Activated naive CD8-positive, alpha-beta T cell treated with anti-CD3 and anti-CD28 coated beads, Interleukin-2, amount 10 ng/mL, durations not matched to agents 7 days and 5 days (primary cell): ENCODE measurements around the gene TNFRSF11A. TPM values are rescaled to one million over a fixed set of nuclear protein-coding genes. Genes with fewer than 3 reads are reported as not detected.
A peak's percentile ranks its signal among the peaks of the same experiment; 100 is the strongest.

ENCODE experiments used
- ATAC-seq: fragments of 150-1000 bp; cut with Tn5 transposase; one replicate; pipeline ENCODE4 v1.10.0; 2021; ENCODE audit warnings: low read depth, moderate library complexity
- POLR2A ChIA-PET: fragments of 350-600 bp; sonication (Branson Sonifier 250); formaldehyde crosslinking; loops from one replicate; lab custom pipeline; 2021; ENCODE audit warnings: antibody characterized with exemption; lab: Charles Lee
- DNase-seq: peaks from one replicate; pipeline ENCODE4 v3.0.0; 2021
- H3K27ac Mint-ChIP-seq: one replicate; pipeline ENCODE4 v1.8.0; 2022; ENCODE audit warnings: mild to moderate bottlenecking, mixed read lengths
- H3K27me3 Mint-ChIP-seq: one replicate; pipeline ENCODE4 v1.8.0; 2022; ENCODE audit warnings: mild to moderate bottlenecking, moderate library complexity, mixed read lengths
- H3K36me3 Mint-ChIP-seq: one replicate; pipeline ENCODE4 v1.8.0; 2021; ENCODE audit warnings: mild to moderate bottlenecking, mixed read lengths
- H3K4me1 Mint-ChIP-seq: one replicate; pipeline ENCODE4 v1.8.0; 2021; ENCODE audit warnings: mixed read lengths
- H3K4me3 Mint-ChIP-seq: one replicate; pipeline ENCODE4 v1.8.0; 2022; ENCODE audit warnings: mild to moderate bottlenecking, moderate library complexity, mixed read lengths
- H3K9me3 Mint-ChIP-seq: one replicate; pipeline ENCODE4 v1.8.0; 2021; ENCODE audit warnings: mixed read lengths
- total RNA-seq, 2 experiments: library from RNA; stranded (reverse); gene quantifications; one replicate each; pipeline ENCODE4 v1.2.3, GENCODE V29; 2021

TNFRSF11A gene
- 1 to 10 TPM; 7.5 to 8.0 TPM for total RNA-seq

- peak; percentile 85 for DNase-seq
- Mint-ChIP-seq H3K27me3 (peaks cover 53% of the 10 kb centered on the region), H3K9me3 (no peaks in the 10 kb centered on the region), H3K27ac (peak within 1 kb of the TSS; percentile 44), H3K36me3 (peaks cover 5% of the 10 kb centered on the region), H3K4me1 (peaks cover 34% of the 10 kb centered on the region), H3K4me3 (peak within 1 kb of the TSS; percentile 89)
- peak; percentile 66 for ATAC-seq
- POLR2A ChIA-PET = interaction anchor here (0.6 to 1.8 kb wide), 3 partner anchors 96 to 326 kb away, joined by 3 to 8 read pairs (median 3); no protein-coding TSS in a partner anchor
Measured at GRCh38 chr18:62324917-62325805, at the start of gene TNFRSF11A. TSS of gene TNFRSF11A (plus strand) at chr18:62325310. CDS start at chr18:62325353, 43 bp downstream.

GRCh38 chr18:62277045-62277444 lies 48.1 kb upstream of the TNFRSF11A start:
- no peaks in the 10 kb centered on the region for H3K27me3 Mint-ChIP-seq
- H3K9me3 Mint-ChIP-seq = no peaks in the 10 kb centered on the region
- H3K4me3 Mint-ChIP-seq = no peak overlapping the region
- no peak overlapping the region for H3K27ac Mint-ChIP-seq
- ATAC-seq = no peak
- H3K36me3 Mint-ChIP-seq = peaks cover 25% of the 10 kb centered on the region
- POLR2A ChIA-PET = no interaction called here
- no peak for DNase-seq
- peaks cover 14% of the 10 kb centered on the region for H3K4me1 Mint-ChIP-seq

DNA sequence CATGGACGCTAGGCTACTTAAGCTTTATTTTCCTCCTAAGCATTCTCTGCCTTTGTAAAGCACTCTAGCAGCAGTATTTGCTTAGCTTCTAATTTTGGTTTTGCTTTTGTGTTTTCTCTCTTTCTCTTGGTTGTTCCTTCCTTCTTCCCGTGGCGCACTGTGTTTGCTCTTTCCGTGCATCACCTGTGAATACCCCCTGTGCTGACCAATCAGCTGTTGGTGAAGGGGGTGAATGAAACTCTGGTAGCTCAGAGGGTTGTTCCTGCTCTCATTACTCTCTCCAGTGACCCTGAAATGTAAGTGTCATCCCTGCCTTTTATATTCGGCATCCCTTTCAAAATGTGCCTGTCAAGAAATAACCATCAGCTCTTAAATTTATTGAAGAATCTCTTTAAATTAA lies 45.5 kb upstream of the TNFRSF11A start:
- H3K27ac Mint-ChIP-seq = no peak overlapping the region

DNA sequence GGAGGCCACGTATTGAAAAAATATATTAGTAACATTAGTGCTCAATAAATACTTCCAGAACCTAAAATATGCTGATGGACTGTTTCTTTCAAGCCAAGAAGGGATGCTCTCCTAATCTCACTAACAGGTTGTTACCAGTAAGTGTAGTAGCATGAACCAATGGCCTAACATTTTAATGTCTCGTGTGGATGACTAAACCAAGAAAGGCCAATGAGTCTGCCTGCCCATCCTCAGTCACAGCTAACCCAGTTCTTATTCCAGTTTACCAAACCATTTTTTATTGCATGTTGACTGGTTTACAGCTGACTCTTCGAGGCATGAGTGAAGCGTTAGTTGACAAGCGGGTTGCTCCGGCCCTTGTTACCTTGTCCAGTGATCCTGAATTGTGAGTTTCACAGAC lies 45.1 kb upstream of the TNFRSF11A start:
- no peak overlapping the region for H3K27ac Mint-ChIP-seq
- no peaks in the 10 kb centered on the region for H3K9me3 Mint-ChIP-seq
- no peak for DNase-seq
- H3K36me3 Mint-ChIP-seq = peaks cover 47% of the 10 kb centered on the region
- POLR2A ChIA-PET = no interaction called here
- no peak for ATAC-seq
- no peaks in the 10 kb centered on the region for H3K27me3 Mint-ChIP-seq
- H3K4me1 Mint-ChIP-seq = peaks cover 14% of the 10 kb centered on the region
- H3K4me3 Mint-ChIP-seq = no peak overlapping the region

More for the DNA sequence above, 45.5 kb upstream of the TNFRSF11A start:
- H3K4me1 Mint-ChIP-seq = peaks cover 14% of the 10 kb centered on the region
- POLR2A ChIA-PET = no interaction called here
- H3K9me3 Mint-ChIP-seq = no peaks in the 10 kb centered on the region
- peaks cover 43% of the 10 kb centered on the region for H3K36me3 Mint-ChIP-seq
- DNase-seq (no peak), ATAC-seq (no peak)
- no peaks in the 10 kb centered on the region for H3K27me3 Mint-ChIP-seq
- H3K4me3 Mint-ChIP-seq = no peak overlapping the region

- peaks cover 19% of the 10 kb centered on the region for H3K4me1 Mint-ChIP-seq
- H3K9me3 Mint-ChIP-seq = no peaks in the 10 kb centered on the region
- H3K4me3 Mint-ChIP-seq = no peak overlapping the region
- peaks cover 51% of the 10 kb centered on the region for H3K36me3 Mint-ChIP-seq
- H3K27ac Mint-ChIP-seq = no peak overlapping the region
- POLR2A ChIA-PET = no interaction called here
- no peaks in the 10 kb centered on the region for H3K27me3 Mint-ChIP-seq
- DNase-seq (no peak), ATAC-seq (no peak)
Measured at GRCh38 chr18:62280786-62281185, 44.3 kb upstream of the TNFRSF11A start.

DNA sequence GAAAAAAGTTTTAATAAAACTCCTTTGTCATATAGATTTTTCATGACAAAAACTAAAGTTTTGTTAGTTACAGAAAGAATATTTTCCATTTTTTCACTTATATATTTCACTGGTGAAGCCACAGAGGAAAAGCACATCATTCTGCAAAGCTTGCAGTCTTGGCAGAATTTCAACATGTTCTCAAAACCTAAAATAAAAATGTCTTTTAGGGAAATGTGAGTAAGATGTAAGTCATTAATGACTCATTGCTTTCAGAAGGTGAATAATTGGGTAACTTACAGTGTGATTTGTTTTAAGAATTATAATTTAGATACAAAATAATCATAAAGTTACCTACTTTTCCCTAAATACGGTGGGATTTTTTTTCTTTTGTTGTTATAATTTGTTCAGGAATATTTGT lies 43.4 kb upstream of the TNFRSF11A start:
- H3K9me3 Mint-ChIP-seq = no peaks in the 10 kb centered on the region
- POLR2A ChIA-PET = no interaction called here
- H3K27ac Mint-ChIP-seq = no peak overlapping the region
- ATAC-seq (no peak), DNase-seq (no peak)
- peaks cover 20% of the 10 kb centered on the region for H3K4me1 Mint-ChIP-seq
- H3K36me3 Mint-ChIP-seq = peaks cover 51% of the 10 kb centered on the region
- no peak overlapping the region for H3K4me3 Mint-ChIP-seq
- H3K27me3 Mint-ChIP-seq = no peaks in the 10 kb centered on the region

- peaks cover 15% of the 10 kb centered on the region for H3K4me1 Mint-ChIP-seq
- no peaks in the 10 kb centered on the region for H3K9me3 Mint-ChIP-seq
- H3K27me3 Mint-ChIP-seq = no peaks in the 10 kb centered on the region
- ATAC-seq (no peak), DNase-seq (no peak)
- no peak overlapping the region for H3K27ac Mint-ChIP-seq
- POLR2A ChIA-PET = no interaction called here
- no peak overlapping the region for H3K4me3 Mint-ChIP-seq
- peaks cover 47% of the 10 kb centered on the region for H3K36me3 Mint-ChIP-seq
Measured at GRCh38 chr18:62282188-62282629, 42.9 kb upstream of the TNFRSF11A start.

DNA sequence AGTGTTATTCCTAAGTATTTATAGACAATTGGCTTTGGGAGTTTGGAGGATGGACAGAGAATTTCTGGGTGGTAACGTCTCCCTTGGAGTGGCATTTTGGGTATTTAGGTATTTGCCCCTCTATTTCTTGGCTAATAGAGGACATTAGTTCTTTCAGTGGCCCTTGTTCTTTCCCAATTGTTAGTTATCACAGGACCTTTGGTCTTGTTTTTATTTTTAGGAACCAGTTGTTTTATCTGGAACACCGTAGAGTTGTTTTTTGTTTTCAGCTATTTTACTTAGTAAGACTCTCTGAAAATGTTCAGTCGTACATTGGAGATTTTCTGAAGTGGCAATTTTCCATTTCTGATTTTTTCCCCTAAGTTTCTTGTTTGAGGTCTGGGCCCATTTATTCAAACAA lies 40.5 kb upstream of the TNFRSF11A start:
- Mint-ChIP-seq H3K27me3 (no peaks in the 10 kb centered on the region), H3K36me3 (peaks cover 56% of the 10 kb centered on the region), H3K4me1 (peaks cover 14% of the 10 kb centered on the region), H3K27ac (no peak overlapping the region), H3K9me3 (no peaks in the 10 kb centered on the region), H3K4me3 (no peak overlapping the region)
- no peak for ATAC-seq
- POLR2A ChIA-PET = no interaction called here
- DNase-seq = no peak

DNA sequence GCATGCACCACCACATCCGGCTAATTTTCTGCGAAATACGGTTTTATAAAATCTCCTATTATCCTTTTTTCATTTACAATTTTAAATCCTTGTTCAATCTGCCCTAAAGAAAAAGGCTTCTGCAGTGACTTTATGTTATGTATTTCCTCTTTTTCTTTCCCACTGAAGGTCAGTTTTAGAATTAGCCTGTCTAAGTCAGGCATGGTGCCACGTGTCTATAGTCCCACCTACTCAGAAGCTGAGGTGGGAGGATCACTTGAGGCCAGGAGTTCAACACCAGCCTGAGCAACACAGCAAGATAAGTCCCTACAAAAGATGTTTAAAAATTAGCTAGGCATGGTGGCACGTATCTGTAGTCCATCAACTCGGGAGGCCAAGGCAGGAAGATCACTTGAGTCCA lies 39.8 kb upstream of the TNFRSF11A start:
- POLR2A ChIA-PET = no interaction called here
- peaks cover 14% of the 10 kb centered on the region for H3K4me1 Mint-ChIP-seq
- ATAC-seq = no peak

DNA sequence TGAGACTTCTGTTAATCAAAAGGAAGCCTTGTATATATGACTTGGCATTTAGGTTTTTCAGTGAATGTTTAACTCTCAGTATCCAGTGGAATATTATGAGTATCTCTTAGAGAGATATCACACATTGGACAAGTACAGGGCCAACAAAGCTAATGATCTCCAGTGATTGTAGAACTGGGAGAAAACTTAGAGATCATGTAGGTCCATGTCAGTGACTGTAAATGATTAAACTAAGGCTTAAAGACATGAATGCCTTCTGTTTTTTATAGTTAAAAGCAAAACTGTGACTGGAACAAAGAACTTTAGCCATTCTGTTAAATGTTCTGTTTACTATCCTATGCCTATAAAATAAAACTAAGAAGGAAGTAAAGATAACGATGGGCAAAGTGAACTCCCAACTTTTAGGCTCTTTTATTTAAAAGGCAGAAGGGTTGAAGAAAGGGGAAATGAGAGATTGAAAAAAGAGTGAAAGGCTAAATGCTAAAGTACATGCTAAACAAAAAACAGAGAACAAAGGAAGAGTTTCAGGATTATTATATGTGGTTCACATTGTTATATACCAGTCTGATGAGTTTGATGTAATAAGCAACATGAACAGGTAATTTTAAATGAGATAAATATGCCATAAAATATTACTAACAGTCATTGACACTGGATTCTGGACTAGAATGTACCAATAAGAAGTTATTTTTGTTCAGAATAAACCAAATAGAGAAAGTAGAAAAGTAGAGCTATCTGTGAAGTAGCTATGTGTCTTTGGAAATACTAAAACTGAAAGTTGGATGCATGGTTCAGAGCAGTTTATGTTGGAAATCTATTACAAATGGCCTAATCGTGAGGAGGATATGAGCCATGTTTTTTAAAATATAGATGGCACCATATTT lies 37.1 kb upstream of the TNFRSF11A start:
- Mint-ChIP-seq H3K27me3 (no peaks in the 10 kb centered on the region), H3K4me1 (peaks cover 7% of the 10 kb centered on the region), H3K9me3 (no peaks in the 10 kb centered on the region), H3K36me3 (peaks cover 38% of the 10 kb centered on the region), H3K27ac (no peak overlapping the region), H3K4me3 (no peak overlapping the region)
- ATAC-seq = no peak
- POLR2A ChIA-PET = no interaction called here
- no peak for DNase-seq

More for the DNA sequence above, 39.8 kb upstream of the TNFRSF11A start:
- DNase-seq = no peak
- Mint-ChIP-seq H3K4me3 (no peak overlapping the region), H3K27me3 (no peaks in the 10 kb centered on the region), H3K9me3 (no peaks in the 10 kb centered on the region), H3K27ac (no peak overlapping the region), H3K36me3 (peaks cover 55% of the 10 kb centered on the region)

GRCh38 chr18:62288665-62289008 lies 36.5 kb upstream of the TNFRSF11A start:
- Mint-ChIP-seq H3K27ac (no peak overlapping the region), H3K4me1 (peaks cover 7% of the 10 kb centered on the region), H3K36me3 (peaks cover 32% of the 10 kb centered on the region), H3K9me3 (no peaks in the 10 kb centered on the region), H3K4me3 (no peak overlapping the region), H3K27me3 (no peaks in the 10 kb centered on the region)
- DNase-seq = no peak
- POLR2A ChIA-PET = no interaction called here
- ATAC-seq = no peak

GRCh38 chr18:62289047-62289446 lies 36.1 kb upstream of the TNFRSF11A start:
- ATAC-seq = no peak
- H3K36me3 Mint-ChIP-seq = peaks cover 30% of the 10 kb centered on the region
- H3K27me3 Mint-ChIP-seq = no peaks in the 10 kb centered on the region
- H3K9me3 Mint-ChIP-seq = no peaks in the 10 kb centered on the region
- no peak overlapping the region for H3K27ac Mint-ChIP-seq
- peaks cover 7% of the 10 kb centered on the region for H3K4me1 Mint-ChIP-seq
- H3K4me3 Mint-ChIP-seq = no peak overlapping the region
- POLR2A ChIA-PET = no interaction called here
- DNase-seq = no peak

- Mint-ChIP-seq H3K36me3 (peaks cover 20% of the 10 kb centered on the region), H3K27me3 (no peaks in the 10 kb centered on the region), H3K4me1 (no peaks in the 10 kb centered on the region), H3K4me3 (no peak overlapping the region), H3K9me3 (no peaks in the 10 kb centered on the region), H3K27ac (no peak overlapping the region)
- DNase-seq (no peak), ATAC-seq (no peak)
- POLR2A ChIA-PET = no interaction called here
Measured at GRCh38 chr18:62294073-62294472, 31.0 kb upstream of the TNFRSF11A start.
